ENCODE data around the gene CHTOP.

DNA sequence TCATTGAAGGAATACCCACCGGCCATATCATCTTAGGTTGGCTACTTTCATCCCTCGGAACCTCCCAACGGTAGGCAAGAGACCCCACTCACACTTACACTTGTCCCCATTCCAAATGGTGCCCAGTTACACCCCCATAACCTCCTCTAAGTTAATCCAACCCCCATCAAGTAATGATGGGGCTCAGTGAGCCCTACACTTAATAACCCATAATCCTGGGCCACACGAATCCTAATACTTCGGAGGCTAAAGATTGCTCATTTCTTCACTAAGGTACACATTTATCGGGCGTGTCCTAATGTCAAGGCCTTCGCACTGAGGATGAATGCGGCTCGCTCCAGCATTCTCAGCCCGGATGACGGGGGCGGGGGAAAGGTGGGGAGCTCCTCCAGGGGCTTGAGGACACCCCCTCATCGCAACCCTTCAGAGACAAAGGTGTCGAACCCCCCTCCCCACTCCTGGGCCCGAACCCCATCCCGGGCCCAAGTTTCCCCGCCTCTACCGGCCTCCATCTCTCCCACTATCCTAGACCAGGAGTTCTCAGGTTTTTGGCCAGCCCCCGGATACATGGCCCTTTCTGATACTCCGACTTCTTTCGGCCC lies 36.5 kb downstream of the CHTOP start:
- TF ChIP-seq EZH2 (IDR thresholded peaks at IDR 0.05; ENCODE audit: insufficient read depth, poor library complexity, severe bottlenecking) (no peak), EZH2phosphoT487 (IDR thresholded peaks at IDR 0.05; ENCODE audit: insufficient read depth, low read depth) (no peak)

Data from GM23248 (cell line).